Activated CD4-positive, alpha-beta memory T cell treated with anti-CD3 and anti-CD28 coated beads for 36 hours (primary cell): ENCODE data around the gene ZNF407. TPM values are rescaled to one million over a fixed set of nuclear protein-coding genes. Genes with fewer than 3 reads are reported as not detected.

Source experiments
- CTCF ChIA-PET: fragments of 350-600 bp; sonication (Branson Sonifier 250); formaldehyde crosslinking; loops from one replicate; lab custom pipeline; 2021; ENCODE audit warnings: antibody characterized with exemption, inconsistent platforms; lab: Charles Lee
- POLR2A ChIA-PET: fragments of 350-600 bp; sonication (Branson Sonifier 250); formaldehyde crosslinking; loops from one replicate; lab custom pipeline; 2021; ENCODE audit warnings: antibody characterized with exemption; lab: Charles Lee
- DNase-seq: peaks from one replicate; pipeline ENCODE4 v3.0.0-alpha.2; 2020
- H3K27ac Mint-ChIP-seq: one replicate; pipeline ENCODE4 v1.8.0; 2021; ENCODE audit warnings: mixed read lengths
- H3K27me3 Mint-ChIP-seq: one replicate; pipeline ENCODE4 v1.8.0; 2021; ENCODE audit warnings: mixed read lengths
- H3K36me3 Mint-ChIP-seq: one replicate; pipeline ENCODE4 v1.8.0; 2021; ENCODE audit warnings: mixed read lengths
- H3K4me1 Mint-ChIP-seq: one replicate; pipeline ENCODE4 v1.8.0; 2021; ENCODE audit warnings: low read depth, mixed read lengths
- H3K4me3 Mint-ChIP-seq: one replicate; pipeline ENCODE4 v1.8.0; 2021; ENCODE audit warnings: mild to moderate bottlenecking, mixed read lengths
- H3K9me3 Mint-ChIP-seq: one replicate; pipeline ENCODE4 v1.8.0; 2021; ENCODE audit warnings: mixed read lengths
- intact Hi-C: fragments of 100-400 bp; cut with micrococcal nuclease; formaldehyde crosslinking; loops from one replicate; pipeline ENCODE4 v1.15.1; 2023
- total RNA-seq, 2 experiments: library from RNA; stranded (reverse); gene quantifications; one replicate each; pipeline ENCODE4 v1.2.3, GENCODE V29; 2021

Gene ZNF407
- total RNA-seq, 2 experiments from 2014 or later: 10.0 to 10.5 TPM

GRCh38 chr18:74689251-74689650, 91.6 kb downstream of the ZNF407 start:
- H3K27ac Mint-ChIP-seq: no peak overlapping the region

GRCh38 chr18:74692367-74693013, 94.8 kb downstream of the ZNF407 start:
- H3K4me3 Mint-ChIP-seq: no peak overlapping the region
- no peak for DNase-seq
- ChIA-PET CTCF (no interaction called here), POLR2A (no interaction called here)
- H3K9me3 Mint-ChIP-seq: no peaks in the 10 kb centered on the region
- H3K36me3 Mint-ChIP-seq: peaks cover 8% of the 10 kb centered on the region
- no peaks in the 10 kb centered on the region for H3K27me3 Mint-ChIP-seq
- H3K27ac Mint-ChIP-seq: no peak overlapping the region
- intact Hi-C loops: no loop called here
- H3K4me1 Mint-ChIP-seq: peaks cover 8% of the 10 kb centered on the region

More at GRCh38 chr18:74689251-74689650, 91.6 kb downstream of the ZNF407 start:
- ChIA-PET CTCF (no interaction called here), POLR2A (no interaction called here)
- intact Hi-C loops: no loop called here
- H3K36me3 Mint-ChIP-seq: peaks cover 20% of the 10 kb centered on the region
- no peaks in the 10 kb centered on the region for H3K27me3 Mint-ChIP-seq
- no peak for DNase-seq
- peaks cover 8% of the 10 kb centered on the region for H3K4me1 Mint-ChIP-seq
- no peaks in the 10 kb centered on the region for H3K9me3 Mint-ChIP-seq
- no peak overlapping the region for H3K4me3 Mint-ChIP-seq

GRCh38 chr18:74694436-74694835, 96.8 kb downstream of the ZNF407 start:
- H3K9me3 Mint-ChIP-seq: no peaks in the 10 kb centered on the region
- no peak overlapping the region for H3K4me3 Mint-ChIP-seq
- no peaks in the 10 kb centered on the region for H3K27me3 Mint-ChIP-seq
- intact Hi-C loops: no loop called here
- ChIA-PET POLR2A (interaction anchor here (0.6 kb wide), 1 partner anchor 868 kb away, joined by 3 read pairs; no protein-coding TSS in a partner anchor), CTCF (no interaction called here)
- H3K36me3 Mint-ChIP-seq: peaks cover 4% of the 10 kb centered on the region
- no peak overlapping the region for H3K27ac Mint-ChIP-seq
- DNase-seq: no peak
- H3K4me1 Mint-ChIP-seq: peaks cover 8% of the 10 kb centered on the region

- Mint-ChIP-seq H3K4me1 (peaks cover 8% of the 10 kb centered on the region), H3K9me3 (no peaks in the 10 kb centered on the region), H3K27me3 (no peaks in the 10 kb centered on the region), H3K27ac (no peak overlapping the region), H3K4me3 (no peak overlapping the region), H3K36me3 (peaks cover 4% of the 10 kb centered on the region)
- no peak for DNase-seq
- CTCF ChIA-PET: no interaction called here
- POLR2A ChIA-PET: no interaction called here
- intact Hi-C loops: no loop called here
These were observed 97.5 kb downstream of the ZNF407 start for GRCh38 chr18:74695170-74695569.

GRCh38 chr18:74698881-74699280, 101.2 kb downstream of the ZNF407 start:
- POLR2A ChIA-PET: no interaction called here
- Mint-ChIP-seq H3K27ac (no peak overlapping the region), H3K9me3 (no peaks in the 10 kb centered on the region), H3K36me3 (peaks cover 2% of the 10 kb centered on the region), H3K4me1 (no peaks in the 10 kb centered on the region), H3K4me3 (no peak overlapping the region), H3K27me3 (no peaks in the 10 kb centered on the region)
- no peak for DNase-seq
- CTCF ChIA-PET: no interaction called here
- intact Hi-C loops: no loop called here

GRCh38 chr18:74699455-74699854, 101.8 kb downstream of the ZNF407 start:
- intact Hi-C loops: no loop called here

GRCh38 chr18:74702950-74703349, 105.3 kb downstream of the ZNF407 start:
- Mint-ChIP-seq H3K9me3 (no peaks in the 10 kb centered on the region), H3K27me3 (no peaks in the 10 kb centered on the region), H3K4me3 (no peak overlapping the region), H3K4me1 (no peaks in the 10 kb centered on the region), H3K36me3 (peaks cover 7% of the 10 kb centered on the region), H3K27ac (no peak overlapping the region)
- POLR2A ChIA-PET: no interaction called here
- intact Hi-C loops: no loop called here
- DNase-seq: no peak
- CTCF ChIA-PET: no interaction called here

More at GRCh38 chr18:74699455-74699854, 101.8 kb downstream of the ZNF407 start:
- no peak for DNase-seq
- ChIA-PET CTCF (no interaction called here), POLR2A (no interaction called here)
- H3K27ac Mint-ChIP-seq: no peak overlapping the region
- H3K4me1 Mint-ChIP-seq: no peaks in the 10 kb centered on the region
- peaks cover 3% of the 10 kb centered on the region for H3K36me3 Mint-ChIP-seq
- no peaks in the 10 kb centered on the region for H3K27me3 Mint-ChIP-seq
- no peaks in the 10 kb centered on the region for H3K9me3 Mint-ChIP-seq
- no peak overlapping the region for H3K4me3 Mint-ChIP-seq

GRCh38 chr18:74708169-74708568, 110.5 kb downstream of the ZNF407 start:
- ChIA-PET CTCF (no interaction called here), POLR2A (no interaction called here)
- Mint-ChIP-seq H3K27me3 (no peaks in the 10 kb centered on the region), H3K36me3 (peaks cover 7% of the 10 kb centered on the region), H3K4me1 (no peaks in the 10 kb centered on the region), H3K4me3 (no peak overlapping the region), H3K27ac (no peak overlapping the region), H3K9me3 (no peaks in the 10 kb centered on the region)
- intact Hi-C loops: no loop called here
- no peak for DNase-seq

GRCh38 chr18:74709452-74709851, 111.8 kb downstream of the ZNF407 start:
- no peaks in the 10 kb centered on the region for H3K9me3 Mint-ChIP-seq
- H3K4me3 Mint-ChIP-seq: no peak overlapping the region
- intact Hi-C loops: no loop called here
- H3K27ac Mint-ChIP-seq: no peak overlapping the region
- H3K4me1 Mint-ChIP-seq: no peaks in the 10 kb centered on the region
- POLR2A ChIA-PET: no interaction called here
- H3K36me3 Mint-ChIP-seq: peaks cover 5% of the 10 kb centered on the region
- CTCF ChIA-PET: no interaction called here
- DNase-seq: no peak
- H3K27me3 Mint-ChIP-seq: no peaks in the 10 kb centered on the region

GRCh38 chr18:74714120-74714519, 116.5 kb downstream of the ZNF407 start:
- no peak overlapping the region for H3K4me3 Mint-ChIP-seq
- H3K36me3 Mint-ChIP-seq: peaks cover 3% of the 10 kb centered on the region
- ChIA-PET POLR2A (no interaction called here), CTCF (interaction anchor here (0.6 kb wide), 1 partner anchor 467 kb away, joined by 3 read pairs; no protein-coding TSS in a partner anchor)
- H3K9me3 Mint-ChIP-seq: no peaks in the 10 kb centered on the region
- DNase-seq: no peak
- intact Hi-C loops: no loop called here
- H3K27me3 Mint-ChIP-seq: no peaks in the 10 kb centered on the region
- no peaks in the 10 kb centered on the region for H3K4me1 Mint-ChIP-seq
- H3K27ac Mint-ChIP-seq: no peak overlapping the region

- CTCF ChIA-PET: no interaction called here
- Mint-ChIP-seq H3K36me3 (peaks cover 5% of the 10 kb centered on the region), H3K4me1 (no peaks in the 10 kb centered on the region), H3K27ac (no peak overlapping the region), H3K27me3 (no peaks in the 10 kb centered on the region), H3K9me3 (peaks cover 7% of the 10 kb centered on the region), H3K4me3 (no peak overlapping the region)
- no peak for DNase-seq
- POLR2A ChIA-PET: no interaction called here
- intact Hi-C loops: no loop called here
These were observed 117.1 kb downstream of the ZNF407 start for GRCh38 chr18:74714791-74715190.

GRCh38 chr18:74715306-74715705, 117.6 kb downstream of the ZNF407 start:
- Mint-ChIP-seq H3K4me1 (no peaks in the 10 kb centered on the region), H3K4me3 (no peak overlapping the region), H3K36me3 (peaks cover 6% of the 10 kb centered on the region), H3K27ac (no peak overlapping the region), H3K9me3 (peaks cover 8% of the 10 kb centered on the region), H3K27me3 (no peaks in the 10 kb centered on the region)
- no peak for DNase-seq
- POLR2A ChIA-PET: no interaction called here
- intact Hi-C loops: no loop called here
- CTCF ChIA-PET: no interaction called here
